ENCODE results near the gene WNT10A.
A peak's percentile ranks its signal among the peaks of the same experiment; 100 is the strongest.

GRCh38 chr2:218892693-218893348 is 12.2 kb downstream of the WNT10A start:
- peak in 1 of 2 experiments; percentile 9; a peak in 1 of 4 replicates for TF ChIP-seq RAD21 (IDR thresholded peaks at IDR 0.05 in 1 of 2, conservative IDR thresholded peaks at IDR 0.05 in 1 of 2; ENCODE audit: low read depth in 2 of 2, low read length in 2 of 2)
- peak in 2 of 3 experiments; percentile 43 to 62; a peak in 2 of 4 replicates for TF ChIP-seq CTCF (IDR thresholded peaks at IDR 0.05; ENCODE audit: control extremely low read depth in 1 of 3, insufficient read depth in 1 of 3, low read depth in 1 of 3, low read length in 3 of 3)
- TF ChIP-seq USF2 (IDR thresholded peaks at IDR 0.05; ENCODE audit: low read length), result no peak

Data from H1 (cell line).